Stimulated activated CD4-positive, alpha-beta T cell treated with anti-CD3 and anti-CD28 coated beads, Interleukin-12 subunit alpha, Interleukin-12 subunit beta, amount 100 ng/mL, for 48 hours (primary cell): ENCODE data around the gene GLB1L2.

Experiments used
- DNase-seq, 3 donors: peaks; one replicate each; pipeline ENCODE4 v3.0.0-alpha.2; 2020; ENCODE audit warnings: low read depth in 2 of 3, low spot score in 1 of 3

Gene GLB1L2

DNA sequence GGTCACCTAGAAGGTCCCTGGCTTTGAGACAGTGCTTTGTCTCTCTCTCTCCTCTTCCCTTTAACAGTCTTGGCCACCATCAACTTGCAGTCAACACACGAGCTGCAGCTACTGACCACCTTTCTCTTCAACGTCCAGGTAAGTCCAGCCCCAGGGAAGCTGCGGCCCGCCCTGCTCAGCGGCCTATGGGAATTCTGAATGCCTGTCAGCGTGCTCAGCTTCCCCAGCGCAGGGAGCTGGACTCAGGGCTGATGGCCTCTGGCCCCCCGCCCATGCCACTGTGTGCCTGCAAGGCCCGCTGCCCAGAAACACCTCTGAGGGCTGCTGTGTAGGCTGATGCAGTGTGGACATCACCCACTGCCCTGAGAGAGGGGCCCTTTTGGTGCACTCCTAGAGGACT is 32.5 kb downstream of the GLB1L2 start:
- DNase-seq: no peak

DNA sequence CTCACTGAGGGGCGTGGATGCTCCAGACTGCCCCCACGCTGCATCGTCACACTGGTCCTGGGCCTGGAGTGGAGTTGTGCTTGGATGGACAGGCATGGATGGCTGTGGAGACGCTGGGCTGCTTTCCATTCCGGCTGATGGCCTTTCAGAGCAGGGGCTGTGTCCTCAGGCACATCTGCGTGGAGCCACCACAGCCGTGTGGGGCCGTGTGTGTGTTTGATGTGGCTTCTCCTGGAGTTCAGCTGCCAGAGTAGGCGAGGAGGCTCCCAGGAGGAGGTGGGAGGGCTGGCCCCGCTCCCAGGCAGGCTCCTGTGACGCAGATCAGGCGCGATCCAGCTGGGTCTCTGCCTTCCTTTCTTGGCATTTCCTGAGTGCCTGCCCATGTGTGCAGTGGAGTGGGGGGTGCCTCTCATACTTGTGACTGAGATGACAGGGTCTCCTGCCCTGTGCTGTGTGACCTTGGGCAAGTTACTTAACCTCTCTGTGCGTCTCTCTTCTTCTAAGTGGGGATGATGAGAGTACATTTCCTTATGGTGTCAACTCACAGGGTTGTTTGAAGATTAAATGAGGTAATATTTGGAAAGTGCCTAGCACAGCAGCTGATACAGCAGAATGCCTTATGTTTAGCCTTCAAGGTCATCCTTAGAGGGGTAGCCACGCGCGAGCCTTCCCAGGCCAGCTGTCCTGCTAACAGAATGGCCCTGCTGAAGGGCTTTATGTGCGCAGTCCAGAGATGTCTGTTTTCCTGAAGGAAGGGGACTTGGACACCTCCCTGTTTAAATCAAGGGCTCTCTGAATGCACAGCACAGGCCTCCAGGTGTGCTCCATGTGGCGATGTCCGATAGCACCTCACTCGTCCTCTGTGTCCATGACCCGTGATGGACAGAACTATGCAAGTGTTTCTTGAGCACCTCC is 33.5 kb downstream of the GLB1L2 start:
- DNase-seq: no peak

DNA sequence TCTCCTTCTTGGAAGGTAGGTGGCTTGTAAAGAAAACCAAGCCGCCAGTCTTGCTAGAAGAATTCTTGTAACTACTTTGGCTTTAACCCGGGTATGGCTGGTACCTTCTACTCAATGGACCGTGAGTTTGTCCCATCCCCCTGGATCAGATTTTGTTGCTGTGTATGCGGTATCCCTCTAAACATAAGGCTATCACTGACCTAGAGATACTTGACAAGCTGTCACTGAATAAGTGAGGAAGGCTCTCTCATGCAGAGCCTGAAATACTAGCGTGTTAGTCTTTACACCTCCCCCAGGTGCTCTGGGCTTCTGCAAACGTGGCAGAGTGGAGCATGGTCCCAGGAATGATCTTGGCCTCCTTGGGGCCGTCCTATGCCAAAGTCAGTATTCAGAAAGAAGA is 34.5 kb downstream of the GLB1L2 start:
- DNase-seq: no peak

DNA sequence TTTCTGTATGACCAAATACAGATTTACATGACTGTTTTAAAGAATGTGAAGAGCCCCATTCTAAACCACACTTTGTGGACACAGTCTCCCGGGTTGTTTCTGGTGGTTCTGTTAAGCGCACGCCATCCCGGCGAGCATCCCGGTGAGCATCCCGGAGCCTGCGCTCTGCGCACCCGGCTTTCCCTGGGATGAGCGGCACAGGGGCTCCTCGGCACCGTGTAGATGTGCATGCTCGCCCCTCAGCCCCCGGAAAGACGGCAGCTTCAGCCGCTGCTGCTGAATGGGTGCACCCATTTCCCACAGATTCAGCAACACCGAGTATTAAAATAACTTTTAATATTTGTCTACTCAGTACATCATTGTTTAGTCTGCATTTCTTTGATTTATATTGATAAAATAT is 36.0 kb downstream of the GLB1L2 start:
- no peak for DNase-seq

DNA sequence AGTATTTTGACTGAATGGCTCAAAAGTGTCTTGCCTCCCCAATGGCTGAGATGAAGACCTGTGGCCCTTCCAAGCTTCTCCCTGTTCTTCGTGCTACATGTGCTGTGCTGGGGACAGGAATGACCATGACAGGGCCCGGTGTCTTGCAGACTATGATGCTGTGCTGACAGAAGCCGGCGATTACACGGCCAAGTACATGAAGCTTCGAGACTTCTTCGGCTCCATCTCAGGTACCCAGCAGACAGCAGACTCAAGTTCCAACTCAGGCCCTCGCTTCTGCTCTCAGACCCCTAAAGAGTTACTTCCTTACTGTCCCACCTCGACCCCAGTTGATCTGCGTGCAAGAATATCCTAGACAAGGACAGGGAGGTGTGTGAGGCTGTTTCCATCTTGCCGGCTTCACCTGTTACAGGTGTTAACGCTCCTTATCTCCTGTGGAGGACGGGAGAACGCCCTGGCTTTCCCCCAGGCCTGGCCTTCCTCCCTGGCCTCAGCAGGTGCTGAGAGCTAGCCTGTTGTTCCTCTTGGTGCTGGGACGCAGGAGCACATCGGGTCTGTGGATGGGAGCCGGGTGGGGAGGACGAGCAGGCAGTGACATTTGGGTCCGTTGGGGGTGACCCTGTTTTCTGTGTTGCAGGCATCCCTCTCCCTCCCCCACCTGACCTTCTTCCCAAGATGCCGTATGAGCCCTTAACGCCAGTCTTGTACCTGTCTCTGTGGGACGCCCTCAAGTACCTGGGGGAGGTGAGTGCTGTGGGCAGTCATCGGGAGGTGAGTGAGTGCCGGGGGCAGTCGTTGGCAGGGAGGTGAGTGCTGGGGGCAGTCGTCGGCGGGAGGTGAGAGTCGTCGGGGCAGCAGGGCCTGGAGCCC is 38.1 kb downstream of the GLB1L2 start:
- no peak for DNase-seq

DNA sequence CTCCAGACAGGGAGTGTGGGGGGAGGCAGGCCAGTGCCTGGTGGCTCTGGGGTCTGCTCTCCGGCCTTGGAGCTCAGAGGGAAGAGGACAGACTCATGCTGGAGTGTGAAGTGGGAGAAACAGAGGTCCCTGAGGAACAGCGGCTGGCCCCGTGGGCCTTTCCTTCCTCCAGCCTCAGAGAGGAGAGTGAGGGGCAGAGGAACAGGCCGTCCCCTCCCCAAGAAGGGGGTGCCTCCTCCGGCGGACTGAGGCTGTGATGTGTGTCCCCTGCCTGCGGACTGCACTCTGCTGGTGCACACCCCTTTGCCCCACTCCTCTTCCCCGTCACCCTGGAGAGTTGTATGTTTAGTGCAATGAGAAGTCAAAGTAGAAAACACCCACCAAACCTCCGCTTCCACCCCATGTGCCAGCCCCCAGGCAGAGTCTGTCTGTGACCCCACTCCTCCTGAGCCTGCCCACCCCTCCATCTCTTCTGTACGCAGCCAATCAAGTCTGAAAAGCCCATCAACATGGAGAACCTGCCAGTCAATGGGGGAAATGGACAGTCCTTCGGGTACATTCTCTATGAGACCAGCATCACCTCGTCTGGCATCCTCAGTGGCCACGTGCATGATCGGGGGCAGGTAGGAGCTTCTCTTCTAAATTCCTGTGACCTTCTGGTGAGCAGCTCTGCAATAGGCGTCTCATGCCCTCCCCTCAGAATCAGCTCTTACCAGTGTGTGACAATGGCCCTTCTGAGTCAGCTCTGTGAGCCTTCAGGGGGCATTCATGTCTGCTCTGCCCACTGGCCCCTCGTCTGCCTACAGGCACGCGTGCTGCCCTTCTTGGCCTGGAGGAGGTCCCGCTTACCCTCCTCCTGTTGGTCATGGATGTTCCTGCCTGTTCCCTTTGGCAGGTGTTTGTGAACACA is 39.0 kb downstream of the GLB1L2 start:
- DNase-seq: no peak

DNA sequence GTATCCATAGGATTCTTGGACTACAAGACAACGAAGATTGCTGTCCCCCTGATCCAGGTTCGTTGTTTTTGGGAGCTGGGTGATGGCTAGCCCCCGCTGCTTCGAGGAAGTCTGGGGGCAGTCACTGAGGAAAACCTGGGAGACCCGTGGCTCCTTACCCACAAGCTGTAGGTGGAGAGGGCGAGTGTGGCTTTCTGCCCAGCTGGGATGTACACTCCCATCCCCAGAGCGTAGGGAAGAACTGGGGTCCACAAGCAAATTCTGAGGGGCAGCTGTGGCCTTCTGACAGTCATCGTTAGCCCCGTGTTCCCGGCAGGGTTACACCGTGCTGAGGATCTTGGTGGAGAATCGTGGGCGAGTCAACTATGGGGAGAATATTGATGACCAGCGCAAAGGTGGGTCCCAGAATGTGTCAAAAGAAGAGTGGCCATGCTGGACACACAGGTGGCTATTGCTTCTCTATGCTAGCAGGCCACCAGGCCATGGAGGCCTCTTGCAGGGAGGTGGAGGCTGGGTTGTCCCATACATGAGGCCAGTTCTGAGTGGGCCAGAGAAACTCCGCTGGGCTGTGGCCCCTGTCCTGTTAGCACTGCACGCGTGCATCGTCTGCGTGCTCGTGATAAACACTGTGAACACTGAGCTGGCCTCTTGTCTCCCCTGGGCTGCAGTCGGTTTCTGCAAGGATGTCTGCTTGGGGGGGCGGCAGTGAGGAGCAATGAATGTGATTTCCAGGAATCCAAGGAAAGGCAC is 39.8 kb downstream of the GLB1L2 start:
- DNase-seq: no peak

DNA sequence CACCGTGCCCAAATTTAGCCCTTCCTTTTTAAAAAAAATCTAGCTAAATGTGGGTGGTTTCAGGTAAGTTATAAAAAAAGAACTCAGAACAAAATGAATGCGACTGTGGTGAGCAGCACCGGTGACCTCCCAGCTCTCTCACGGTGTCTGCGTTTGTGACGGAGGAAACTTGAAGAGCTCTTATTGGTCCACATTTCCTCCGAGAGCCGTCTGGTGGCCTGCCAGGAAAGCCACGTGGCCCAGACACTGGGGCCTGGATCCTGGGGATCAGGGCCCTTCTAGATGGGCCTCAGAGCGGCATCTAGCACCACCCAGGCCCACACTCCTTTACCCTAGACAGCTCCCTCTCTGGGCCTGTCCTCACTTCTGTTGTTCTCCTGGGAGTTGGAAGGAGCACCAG is 40.7 kb downstream of the GLB1L2 start:
- DNase-seq: no peak

DNA sequence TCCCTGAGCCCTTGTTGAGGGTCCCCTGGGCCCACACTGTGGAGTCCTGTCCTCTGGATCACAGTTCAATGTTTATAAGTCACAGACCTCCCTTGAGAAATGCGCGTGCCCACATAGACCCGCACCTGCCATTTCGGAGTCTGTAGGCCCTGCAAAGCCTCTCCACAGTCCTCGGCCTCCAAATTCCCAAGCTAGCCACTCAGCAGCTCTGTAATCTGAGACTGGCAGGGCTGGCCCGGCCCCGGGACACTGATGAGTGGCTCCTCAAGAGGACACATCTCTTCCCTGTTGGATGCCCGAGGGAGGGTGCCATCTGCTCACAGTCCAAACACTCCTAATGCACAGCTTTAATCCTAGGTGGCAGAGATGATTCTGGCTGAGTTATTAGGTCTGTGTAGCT is 41.2 kb downstream of the GLB1L2 start:
- no peak for DNase-seq

DNA sequence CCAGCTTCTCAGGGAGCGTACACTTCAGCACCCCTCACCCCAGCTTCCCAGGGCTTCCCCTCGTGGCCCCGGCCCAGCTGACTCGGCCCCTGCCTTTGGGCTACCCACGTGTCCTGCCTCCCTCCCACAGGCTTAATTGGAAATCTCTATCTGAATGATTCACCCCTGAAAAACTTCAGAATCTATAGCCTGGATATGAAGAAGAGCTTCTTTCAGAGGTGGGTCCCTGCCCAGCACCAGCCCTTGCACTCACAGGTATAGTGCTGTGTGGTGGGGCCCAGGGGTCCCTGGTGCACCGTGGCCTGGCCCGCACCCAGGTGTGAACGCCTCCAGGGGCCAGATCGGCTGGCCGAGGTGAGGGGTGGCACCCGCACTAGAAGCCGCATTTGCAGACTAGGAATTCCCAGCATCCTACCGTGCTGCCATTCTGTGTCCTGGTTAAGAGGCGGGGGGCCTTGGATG is 41.8 kb downstream of the GLB1L2 start:
- no peak for DNase-seq

DNA sequence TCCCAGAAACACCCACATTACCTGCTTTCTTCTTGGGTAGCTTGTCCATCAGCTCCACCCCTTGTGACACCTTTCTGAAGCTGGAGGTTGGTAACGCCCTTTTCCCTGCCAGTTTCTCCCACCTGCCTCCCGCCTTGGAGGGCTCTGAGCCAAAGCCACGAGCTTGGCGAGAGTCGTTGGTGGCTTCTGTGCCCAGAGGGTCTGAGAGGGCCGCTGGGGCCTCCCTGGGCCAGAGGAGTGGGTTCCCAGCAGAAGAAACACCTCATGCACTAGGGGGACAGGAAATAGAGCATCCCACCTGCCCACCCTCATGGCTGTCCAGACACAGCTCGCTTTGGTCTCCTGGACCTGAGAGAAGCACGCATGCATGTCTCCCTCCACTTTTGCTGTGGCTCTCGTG is 42.4 kb downstream of the GLB1L2 start:
- DNase-seq: no peak

DNA sequence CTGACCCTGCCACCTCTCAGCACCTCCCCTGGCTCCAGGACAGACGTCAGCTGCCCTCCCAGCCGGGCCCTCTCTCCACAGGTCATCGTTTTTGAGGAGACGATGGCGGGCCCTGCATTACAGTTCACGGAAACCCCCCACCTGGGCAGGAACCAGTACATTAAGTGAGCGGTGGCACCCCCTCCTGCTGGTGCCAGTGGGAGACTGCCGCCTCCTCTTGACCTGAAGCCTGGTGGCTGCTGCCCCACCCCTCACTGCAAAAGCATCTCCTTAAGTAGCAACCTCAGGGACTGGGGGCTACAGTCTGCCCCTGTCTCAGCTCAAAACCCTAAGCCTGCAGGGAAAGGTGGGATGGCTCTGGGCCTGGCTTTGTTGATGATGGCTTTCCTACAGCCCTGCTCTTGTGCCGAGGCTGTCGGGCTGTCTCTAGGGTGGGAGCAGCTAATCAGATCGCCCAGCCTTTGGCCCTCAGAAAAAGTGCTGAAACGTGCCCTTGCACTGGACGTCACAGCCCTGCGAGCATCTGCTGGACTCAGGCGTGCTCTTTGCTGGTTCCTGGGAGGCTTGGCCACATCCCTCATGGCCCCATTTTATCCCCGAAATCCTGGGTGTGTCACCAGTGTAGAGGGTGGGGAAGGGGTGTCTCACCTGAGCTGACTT is 43.2 kb downstream of the GLB1L2 start:
- no peak for DNase-seq

DNA sequence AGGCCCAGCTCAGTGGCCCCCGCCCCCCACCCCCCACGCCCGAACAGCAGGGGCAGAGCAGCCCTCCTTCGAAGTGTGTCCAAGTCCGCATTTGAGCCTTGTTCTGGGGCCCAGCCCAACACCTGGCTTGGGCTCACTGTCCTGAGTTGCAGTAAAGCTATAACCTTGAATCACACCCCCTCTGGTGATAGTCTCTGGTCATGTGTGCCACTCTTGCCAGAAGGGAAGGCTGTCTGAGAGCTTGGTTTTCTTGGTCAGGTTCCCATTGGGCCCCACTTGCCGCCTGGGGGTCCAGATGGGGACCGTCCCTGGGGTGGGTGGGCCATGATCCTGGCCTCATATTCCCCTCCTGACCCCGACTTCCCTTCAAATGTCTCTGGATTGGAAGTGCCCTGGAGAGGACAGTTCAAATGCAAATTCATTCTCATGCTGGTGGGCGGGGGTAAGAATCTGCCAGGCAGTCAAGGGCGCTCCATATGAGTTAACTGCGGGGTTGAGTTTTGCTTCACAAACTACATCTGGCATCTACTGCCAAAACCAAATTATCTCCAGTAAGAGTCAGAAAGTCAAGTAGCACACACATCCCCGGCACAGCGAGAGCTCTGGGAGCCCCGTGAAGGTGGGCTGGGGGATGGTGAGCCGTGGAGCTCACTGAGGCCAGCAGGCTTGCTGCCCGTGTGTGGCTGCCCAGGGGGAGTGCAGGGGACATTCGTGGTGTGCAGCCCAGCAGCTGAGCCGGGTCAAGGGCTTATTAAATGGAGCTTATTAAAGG is 44.5 kb downstream of the GLB1L2 start:
- no peak for DNase-seq

DNA sequence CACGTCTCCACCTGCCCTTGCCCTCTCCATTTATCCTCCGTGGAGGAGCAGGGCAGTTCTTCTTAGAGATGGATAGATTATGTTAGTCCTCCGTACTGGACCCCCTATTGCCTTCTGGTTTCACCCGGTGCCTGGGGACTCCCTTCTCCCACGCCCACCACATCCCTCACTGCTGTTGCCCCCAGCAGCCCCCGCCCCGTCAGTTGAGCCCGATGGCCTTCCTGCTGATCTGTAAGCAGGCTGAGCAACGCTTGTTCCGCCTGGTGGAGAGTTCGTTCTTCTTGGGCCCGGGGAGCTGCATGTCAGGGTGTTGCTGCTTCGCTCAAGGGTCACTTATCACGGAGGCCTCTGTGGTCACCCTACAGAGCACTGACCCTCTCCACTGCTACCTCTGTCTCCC is 46.1 kb downstream of the GLB1L2 start:
- DNase-seq: no peak

DNA sequence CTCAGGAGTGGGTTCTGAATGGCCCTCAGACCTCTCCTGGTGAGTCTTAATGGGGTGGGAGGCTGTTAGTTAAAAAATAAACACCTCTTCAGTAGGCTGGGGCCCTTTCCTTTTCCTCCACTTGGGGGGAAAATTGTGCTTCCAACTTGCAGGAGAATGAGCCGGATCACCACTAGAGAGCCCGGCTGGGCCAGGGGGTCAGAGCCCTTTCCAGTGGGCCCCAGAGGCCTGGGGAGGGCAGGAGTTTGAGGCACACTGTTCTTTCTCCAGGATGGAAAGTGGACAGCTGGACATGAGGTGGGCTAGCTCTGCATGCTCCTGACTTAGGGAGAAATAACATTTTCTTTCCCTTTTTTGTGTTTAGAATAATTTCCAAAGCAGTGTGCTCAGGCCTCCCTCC is 47.5 kb downstream of the GLB1L2 start:
- DNase-seq: no peak

DNA sequence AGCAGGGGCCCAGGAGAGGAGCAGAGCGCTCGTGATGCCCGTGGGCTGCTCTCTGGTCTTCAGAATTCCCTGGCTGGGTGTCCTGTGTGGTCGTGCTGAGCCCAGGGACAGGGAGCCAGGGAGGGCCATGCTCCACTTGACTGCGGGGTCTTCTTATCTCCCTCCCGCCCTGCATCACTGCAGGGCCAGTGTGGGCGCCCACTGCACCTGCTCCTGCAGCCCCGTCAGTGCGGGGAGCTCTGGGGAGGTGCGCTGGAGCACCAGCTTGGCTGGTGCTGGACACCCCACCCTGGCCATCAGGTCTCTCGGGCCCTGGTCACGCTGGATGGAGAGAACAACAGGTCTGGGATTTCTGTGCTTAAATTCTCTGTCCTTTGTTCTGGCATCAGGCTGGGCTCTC is 48.4 kb downstream of the GLB1L2 start:
- DNase-seq: no peak

DNA sequence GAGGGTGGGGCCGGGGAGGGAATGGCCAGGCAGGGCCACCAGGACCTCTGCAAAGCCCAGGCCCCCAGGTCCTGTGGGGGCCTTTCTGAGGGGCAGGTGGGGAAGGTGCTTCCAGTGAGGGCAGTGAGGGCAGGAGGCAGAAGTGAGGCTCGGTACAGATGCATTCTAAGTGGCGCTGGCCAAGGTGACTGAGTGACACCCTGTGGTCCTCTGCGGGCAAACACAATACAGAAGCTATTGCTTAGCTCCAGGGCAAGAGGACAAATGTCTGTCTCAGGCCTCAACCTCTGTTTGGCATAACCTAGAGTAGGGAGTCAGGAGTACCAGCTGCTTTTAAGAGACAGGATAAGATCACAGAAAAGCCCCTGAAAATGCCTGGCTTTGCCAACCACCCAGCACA is 49.0 kb downstream of the GLB1L2 start:
- no peak for DNase-seq

DNA sequence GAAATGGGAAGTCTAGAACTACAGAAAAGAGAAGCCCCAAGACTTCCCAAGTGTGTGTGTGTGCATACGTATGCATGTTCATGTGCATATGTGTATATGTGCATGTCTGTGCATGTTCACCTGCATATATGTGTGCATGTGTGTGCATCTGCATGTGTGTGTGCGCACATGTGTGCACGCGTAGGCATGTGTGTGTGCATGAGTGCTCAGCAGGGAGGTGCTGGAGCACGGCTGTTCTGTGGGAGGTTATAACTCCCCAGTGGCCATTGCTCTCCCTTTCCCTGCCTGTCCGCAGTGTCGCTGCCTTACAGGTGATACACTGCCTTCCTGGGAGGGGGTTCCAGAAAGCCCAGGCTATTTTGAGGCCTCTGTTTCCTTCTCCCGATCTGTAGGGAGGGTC is 50.5 kb downstream of the GLB1L2 start:
- DNase-seq: no peak

DNA sequence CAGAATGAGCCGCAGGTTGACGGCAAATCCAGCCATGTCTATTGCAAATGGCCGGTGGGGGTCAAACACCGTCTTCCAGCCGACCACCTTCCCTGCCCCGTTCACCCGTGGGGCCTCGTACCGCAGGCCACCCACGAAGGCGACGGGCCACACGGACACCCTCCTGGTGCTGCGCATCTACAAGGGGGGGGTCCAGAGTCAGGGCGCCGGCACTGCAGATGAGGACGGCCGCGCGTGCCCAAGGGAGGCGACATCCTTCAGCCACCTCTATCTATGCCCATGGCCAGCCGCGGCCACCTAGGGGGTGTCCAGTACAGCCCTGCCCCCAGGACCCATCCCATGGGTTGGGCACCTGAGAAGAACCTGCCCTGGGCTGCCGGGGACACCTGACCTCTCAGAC is 51.0 kb downstream of the GLB1L2 start:
- DNase-seq: no peak
